PC-9 (cell line): Measurements from ENCODE around the gene SLC39A10. TPM values are rescaled to one million over a fixed set of nuclear protein-coding genes. Genes with fewer than 3 reads are reported as not detected.

Source experiments
- BruUV-seq: library from RNA; stranded (reverse); fragments of 400-500 nt; replicated peaks from 2 replicates; lab custom pipeline; 2021; lab: Mats Ljungman, UMichigan
- CTCF ChIA-PET: fragments of 300-600 bp; sonication (Branson Sonifier 250); formaldehyde crosslinking; loops from one replicate; lab custom pipeline; 2022; ENCODE audit warnings: antibody characterized with exemption; lab: Charles Lee
- POLR2A ChIA-PET: fragments of 300-600 bp; sonication (Branson Sonifier 250); formaldehyde crosslinking; loops from one replicate; lab custom pipeline; 2022; ENCODE audit warnings: antibody characterized with exemption; ENCODE audit not compliant: unreplicated experiment; lab: Charles Lee
- DNase-seq, 2 experiments: peaks; one replicate each; pipeline versions ENCODE4 v3.0.0 to v3.0.0-alpha.2; 2015 to 2022; ENCODE audit warnings: mixed read lengths in 1 of 2
- H2AFZ ChIP-seq: fragments of 200-600 bp; sonication (generic); 2 replicates; pipeline ENCODE4 v1.8.1; 2017; ENCODE audit warnings: antibody characterized with exemption
- H3F3A ChIP-seq: fragments of 200-600 bp; sonication (generic); 2 replicates; pipeline ENCODE4 v1.8.1; 2017; ENCODE audit warnings: antibody characterized with exemption, mild to moderate bottlenecking, low read depth; ENCODE audit not compliant: insufficient read depth
- H3K27ac ChIP-seq: fragments of 200-600 bp; sonication (generic); 2 replicates; pipeline ENCODE4 v1.6.1; 2016; ENCODE audit warnings: mixed run types
- H3K27me3 ChIP-seq: fragments of 200-600 bp; sonication (generic); 2 replicates; pipeline ENCODE4 v1.6.1; 2016; ENCODE audit warnings: low read depth, mixed run types; ENCODE audit not compliant: insufficient read depth
- H3K36me3 ChIP-seq: fragments of 200-600 bp; sonication (generic); 2 replicates; pipeline ENCODE4 v1.6.1; 2016; ENCODE audit warnings: low read depth, mixed run types
- H3K4me1 ChIP-seq: fragments of 200-600 bp; sonication (generic); replicated peaks from 2 replicates; pipeline ENCODE4 v1.6.1; 2016; ENCODE audit warnings: mixed run types; ENCODE audit not compliant: insufficient read depth
- H3K4me2 ChIP-seq: fragments of 200-600 bp; sonication (generic); 2 replicates; pipeline ENCODE4 v1.6.1; 2017; ENCODE audit warnings: mixed run types
- H3K4me3 ChIP-seq: fragments of 200-600 bp; sonication (generic); 2 replicates; pipeline ENCODE4 v1.6.1; 2016; ENCODE audit warnings: mixed run types
- H3K79me2 ChIP-seq: fragments of 200-600 bp; sonication (generic); 2 replicates; pipeline ENCODE4 v1.6.1; 2017; ENCODE audit warnings: low read depth, mixed run types
- H3K9me2 ChIP-seq: fragments of 200-600 bp; sonication (generic); 2 replicates; pipeline ENCODE4 v1.8.1; 2017; ENCODE audit warnings: mild to moderate bottlenecking; ENCODE audit not compliant: insufficient read depth
- H3K9me3 ChIP-seq: fragments of 200-600 bp; sonication (generic); 2 replicates; pipeline ENCODE4 v1.8.1; 2016; ENCODE audit warnings: low read depth; ENCODE audit not compliant: insufficient read depth
- H4K20me1 ChIP-seq: fragments of 200-600 bp; sonication (generic); 2 replicates; pipeline ENCODE4 v1.8.1; 2017; ENCODE audit not compliant: insufficient read depth
- EZH2 ChIP-seq: fragments of 200-600 bp; sonication (generic); IDR thresholded peaks from 2 replicates; pipeline ENCODE4 v1.8.0; 2017; ENCODE audit warnings: antibody characterized with exemption, low read depth
- intact Hi-C: fragments of 100-400 bp; cut with micrococcal nuclease; formaldehyde crosslinking; loops from one replicate; pipeline ENCODE4 v1.10.0; 2022; ENCODE audit not compliant: unreplicated experiment
- total RNA-seq: library from RNA; stranded (reverse); gene quantifications from 2 replicates; pipeline ENCODE4 v1.2.3, GENCODE V29; 2021
- TF ChIP-seq, protein P1 (sequence below): fragments of 200-600 bp; sonication (generic); conservative IDR thresholded peaks from 2 replicates; pipeline ENCODE4 v1.6.1; 2017; ENCODE audit warnings: mixed run types, antibody characterized with exemption, mild to moderate bottlenecking, moderate library complexity

Gene SLC39A10
- total RNA-seq, 1 experiment from 2014 or later, result 43.7 TPM

DNA sequence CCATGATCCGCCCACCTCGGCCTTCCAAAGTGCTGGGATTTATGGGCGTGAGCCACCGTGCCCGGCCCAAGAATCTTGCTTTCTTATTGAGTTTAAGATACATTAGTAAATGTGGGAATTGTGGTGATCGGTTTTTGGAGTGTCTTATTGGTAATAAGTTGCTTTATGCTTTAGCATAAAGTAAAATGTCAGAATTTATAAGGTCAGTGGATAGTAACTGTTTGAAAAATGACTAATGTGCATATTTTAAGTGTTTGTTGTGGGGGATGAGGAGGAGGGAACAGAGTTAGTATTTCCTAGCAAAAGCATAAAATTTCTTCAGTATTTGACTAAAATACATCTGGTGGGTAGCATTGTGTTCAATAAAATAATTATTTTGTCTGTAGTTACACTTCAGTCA is 77.4 kb downstream of the SLC39A10 start:
- Histone ChIP-seq H3K27ac (no peak overlapping the region), H3K4me3 (no peak overlapping the region), H3K4me2 (no peak overlapping the region), H3K27me3 (no peaks in the 10 kb centered on the region), H3K79me2 (no peaks in the 10 kb centered on the region), H3K9me2 (no peaks in the 10 kb centered on the region), H3K4me1 (no peaks in the 10 kb centered on the region), H2AFZ (no peak overlapping the region), H3K36me3 (no peaks in the 10 kb centered on the region), H3K9me3 (no peaks in the 10 kb centered on the region; the same call in 1 of the 2 replicates), H3F3A (no peaks in the 10 kb centered on the region), H4K20me1 (no peaks in the 10 kb centered on the region)
- ChIA-PET CTCF (no interaction called here), POLR2A (no interaction called here)
- no peak for TF ChIP-seq EZH2
- TF ChIP-seq, protein P1, sequence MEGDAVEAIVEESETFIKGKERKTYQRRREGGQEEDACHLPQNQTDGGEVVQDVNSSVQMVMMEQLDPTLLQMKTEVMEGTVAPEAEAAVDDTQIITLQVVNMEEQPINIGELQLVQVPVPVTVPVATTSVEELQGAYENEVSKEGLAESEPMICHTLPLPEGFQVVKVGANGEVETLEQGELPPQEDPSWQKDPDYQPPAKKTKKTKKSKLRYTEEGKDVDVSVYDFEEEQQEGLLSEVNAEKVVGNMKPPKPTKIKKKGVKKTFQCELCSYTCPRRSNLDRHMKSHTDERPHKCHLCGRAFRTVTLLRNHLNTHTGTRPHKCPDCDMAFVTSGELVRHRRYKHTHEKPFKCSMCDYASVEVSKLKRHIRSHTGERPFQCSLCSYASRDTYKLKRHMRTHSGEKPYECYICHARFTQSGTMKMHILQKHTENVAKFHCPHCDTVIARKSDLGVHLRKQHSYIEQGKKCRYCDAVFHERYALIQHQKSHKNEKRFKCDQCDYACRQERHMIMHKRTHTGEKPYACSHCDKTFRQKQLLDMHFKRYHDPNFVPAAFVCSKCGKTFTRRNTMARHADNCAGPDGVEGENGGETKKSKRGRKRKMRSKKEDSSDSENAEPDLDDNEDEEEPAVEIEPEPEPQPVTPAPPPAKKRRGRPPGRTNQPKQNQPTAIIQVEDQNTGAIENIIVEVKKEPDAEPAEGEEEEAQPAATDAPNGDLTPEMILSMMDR, result no peak
- BruUV-seq, result no TSS peak
- no peak for DNase-seq
- intact Hi-C loops, result no loop called here

- Histone ChIP-seq H3K9me2 (no peaks in the 10 kb centered on the region), H3K36me3 (no peaks in the 10 kb centered on the region), H4K20me1 (no peaks in the 10 kb centered on the region), H3K4me3 (no peak overlapping the region), H3K27me3 (no peaks in the 10 kb centered on the region), H3K4me1 (no peaks in the 10 kb centered on the region), H2AFZ (no peak overlapping the region), H3K9me3 (no peaks in the 10 kb centered on the region; the same call in 1 of the 2 replicates), H3F3A (no peaks in the 10 kb centered on the region), H3K27ac (no peak overlapping the region), H3K4me2 (no peak overlapping the region), H3K79me2 (no peaks in the 10 kb centered on the region)
- DNase-seq, result no peak
- TF ChIP-seq EZH2, result no peak
- TF ChIP-seq, protein P1, result no peak
- CTCF ChIA-PET, result no interaction called here
- no TSS peak for BruUV-seq
- POLR2A ChIA-PET, result no interaction called here
- intact Hi-C loops, result no loop called here
These were observed 77.9 kb downstream of the SLC39A10 start for GRCh38 chr2:195734931-195735330.

DNA sequence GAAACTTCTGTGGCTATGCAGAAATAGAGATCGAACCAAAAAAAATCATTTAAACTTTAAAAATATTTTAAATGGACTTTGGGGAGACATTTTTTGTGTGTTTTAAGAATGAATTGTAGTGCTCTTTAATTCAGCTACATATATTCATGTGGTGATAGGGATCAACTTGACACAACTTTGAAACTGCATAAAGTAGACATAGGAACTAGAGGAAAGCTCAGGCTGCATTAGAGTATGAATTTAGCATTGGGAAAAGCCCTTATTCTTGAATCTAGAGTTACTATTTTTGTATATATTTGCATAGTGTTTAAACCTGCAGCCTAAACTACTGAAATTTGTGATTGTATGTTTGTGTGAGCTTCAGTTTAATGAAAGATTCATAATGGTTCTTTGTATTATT is 78.3 kb downstream of the SLC39A10 start:
- H3K4me2 ChIP-seq, result no peak overlapping the region
- no peak for DNase-seq
- TF ChIP-seq, protein P1, result no peak
- TF ChIP-seq EZH2, result no peak
- H4K20me1 ChIP-seq, result no peaks in the 10 kb centered on the region
- ChIA-PET POLR2A (no interaction called here), CTCF (no interaction called here)
- H3K4me3 ChIP-seq, result no peak overlapping the region
- H3K9me2 ChIP-seq, result no peaks in the 10 kb centered on the region
- no TSS peak for BruUV-seq
- no peaks in the 10 kb centered on the region for H3K36me3 ChIP-seq
- no peak overlapping the region for H3K27ac ChIP-seq
- H3K79me2 ChIP-seq, result no peaks in the 10 kb centered on the region
- H3F3A ChIP-seq, result no peaks in the 10 kb centered on the region
- H3K27me3 ChIP-seq, result no peaks in the 10 kb centered on the region
- H2AFZ ChIP-seq, result no peak overlapping the region
- H3K9me3 ChIP-seq, result no peaks in the 10 kb centered on the region; the same call in 1 of the 2 replicates
- intact Hi-C loops, result no loop called here
- no peaks in the 10 kb centered on the region for H3K4me1 ChIP-seq
